C4-2B (cell line): ENCODE data around the gene LRTM2.

Source experiments
- ZFX ChIP-seq: fragments of 450-650 bp; IDR thresholded peaks from 2 replicates; pipeline ENCODE4 v1.6.1; 2017
- TF ChIP-seq, protein P1 (sequence below): fragments of 450-650 bp; conservative IDR thresholded peaks from 2 replicates; pipeline ENCODE4 v1.5.1; 2017; ENCODE audit warnings: mild to moderate bottlenecking

DNA sequence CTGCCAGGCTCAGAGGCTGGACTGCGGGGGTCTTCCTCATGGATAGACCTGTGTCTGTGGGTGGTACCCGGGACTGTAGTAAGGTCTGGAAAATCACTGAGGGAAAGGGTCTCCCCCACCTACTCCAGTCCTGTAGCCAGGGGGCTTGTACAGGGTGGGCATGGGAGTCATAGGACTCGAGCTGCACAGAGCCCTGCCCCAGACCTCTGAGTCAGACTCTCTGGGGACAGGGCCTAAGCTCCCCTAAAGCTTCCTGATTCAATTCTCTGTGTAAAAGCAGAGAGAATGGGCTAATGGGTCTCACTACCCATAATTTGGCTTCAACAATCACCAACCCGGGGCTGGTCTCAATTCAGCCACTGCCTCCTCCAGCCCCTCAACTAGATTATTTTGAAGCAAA is 27.0 kb downstream of the LRTM2 start:
- TF ChIP-seq, protein P1, sequence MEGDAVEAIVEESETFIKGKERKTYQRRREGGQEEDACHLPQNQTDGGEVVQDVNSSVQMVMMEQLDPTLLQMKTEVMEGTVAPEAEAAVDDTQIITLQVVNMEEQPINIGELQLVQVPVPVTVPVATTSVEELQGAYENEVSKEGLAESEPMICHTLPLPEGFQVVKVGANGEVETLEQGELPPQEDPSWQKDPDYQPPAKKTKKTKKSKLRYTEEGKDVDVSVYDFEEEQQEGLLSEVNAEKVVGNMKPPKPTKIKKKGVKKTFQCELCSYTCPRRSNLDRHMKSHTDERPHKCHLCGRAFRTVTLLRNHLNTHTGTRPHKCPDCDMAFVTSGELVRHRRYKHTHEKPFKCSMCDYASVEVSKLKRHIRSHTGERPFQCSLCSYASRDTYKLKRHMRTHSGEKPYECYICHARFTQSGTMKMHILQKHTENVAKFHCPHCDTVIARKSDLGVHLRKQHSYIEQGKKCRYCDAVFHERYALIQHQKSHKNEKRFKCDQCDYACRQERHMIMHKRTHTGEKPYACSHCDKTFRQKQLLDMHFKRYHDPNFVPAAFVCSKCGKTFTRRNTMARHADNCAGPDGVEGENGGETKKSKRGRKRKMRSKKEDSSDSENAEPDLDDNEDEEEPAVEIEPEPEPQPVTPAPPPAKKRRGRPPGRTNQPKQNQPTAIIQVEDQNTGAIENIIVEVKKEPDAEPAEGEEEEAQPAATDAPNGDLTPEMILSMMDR, result no peak
- no peak for TF ChIP-seq ZFX
